HG03575 (cell line): ENCODE measurements around the gene MKX.

Experiments
- ATAC-seq: cut with Tn5 transposase; IDR thresholded peaks from one replicate; pipeline ENCODE4 v1.9.1; 2021; ENCODE audit not compliant: unreplicated experiment, insufficient number of reproducible peaks, low FRiP score; ENCODE audit errors: extremely low read depth

Gene MKX

GRCh38 chr10:27745732-27746396 lies at the start of gene MKX:
Gene MKX (minus strand): TSS chr10:27745819. CDS start chr10:27743415, 2,404 bp downstream.
- no peak for ATAC-seq

GRCh38 chr10:27794157-27794556 lies 48.5 kb upstream of the MKX start:
- no peak for ATAC-seq

- ATAC-seq, result no peak
Measured at GRCh38 chr10:27792216-27792615, 46.6 kb upstream of the MKX start.

GRCh38 chr10:27784272-27784671 lies 38.7 kb upstream of the MKX start:
- ATAC-seq, result no peak

GRCh38 chr10:27783660-27784059 lies 38.0 kb upstream of the MKX start:
- ATAC-seq, result no peak

GRCh38 chr10:27779462-27780015 lies 33.9 kb upstream of the MKX start:
- ATAC-seq, result no peak

GRCh38 chr10:27774831-27775230 lies 29.2 kb upstream of the MKX start:
- ATAC-seq, result no peak

- ATAC-seq, result no peak
Measured at GRCh38 chr10:27771231-27771630, 25.6 kb upstream of the MKX start.

- no peak for ATAC-seq
Measured at GRCh38 chr10:27770181-27770580, 24.6 kb upstream of the MKX start.

- no peak for ATAC-seq
Measured at GRCh38 chr10:27760867-27761266, 15.2 kb upstream of the MKX start.

GRCh38 chr10:27759483-27760272 lies 14.1 kb upstream of the MKX start:
- no peak for ATAC-seq

- no peak for ATAC-seq
Measured at GRCh38 chr10:27752673-27753237, 7.1 kb upstream of the MKX start.

GRCh38 chr10:27748601-27749000 lies 3.0 kb upstream of the MKX start:
- ATAC-seq, result no peak

- ATAC-seq, result no peak
Measured at GRCh38 chr10:27747096-27747451, 1.5 kb upstream of the MKX start.

- ATAC-seq, result no peak
Measured at GRCh38 chr10:27746397-27747095, 927 bp upstream of the MKX start.

- no peak for ATAC-seq
Measured at GRCh38 chr10:27744802-27745731, 552 bp downstream of the MKX start.

GRCh38 chr10:27743877-27744801 lies 1.5 kb downstream of the MKX start:
- no peak for ATAC-seq
